LNCaP clone FGC (cell line): ENCODE results near the gene C2CD4A.

Experiments used
- DNase-seq: peaks from one replicate; pipeline ENCODE4 v3.0.0-alpha.2; 2011; ENCODE audit warnings: low read depth
- H3K4me3 ChIP-seq: 2 replicates; pipeline ENCODE4 v1.5.1; 2011; ENCODE audit warnings: mild to moderate bottlenecking, low read depth, low read length, control low read depth
- TF ChIP-seq, protein P1 (sequence below): IDR thresholded peaks from 2 replicates; pipeline ENCODE4 v1.5.1; 2012; ENCODE audit warnings: mild to moderate bottlenecking; ENCODE audit not compliant: control insufficient read depth, insufficient read depth; ENCODE audit errors: extremely low read depth

C2CD4A gene

DNA sequence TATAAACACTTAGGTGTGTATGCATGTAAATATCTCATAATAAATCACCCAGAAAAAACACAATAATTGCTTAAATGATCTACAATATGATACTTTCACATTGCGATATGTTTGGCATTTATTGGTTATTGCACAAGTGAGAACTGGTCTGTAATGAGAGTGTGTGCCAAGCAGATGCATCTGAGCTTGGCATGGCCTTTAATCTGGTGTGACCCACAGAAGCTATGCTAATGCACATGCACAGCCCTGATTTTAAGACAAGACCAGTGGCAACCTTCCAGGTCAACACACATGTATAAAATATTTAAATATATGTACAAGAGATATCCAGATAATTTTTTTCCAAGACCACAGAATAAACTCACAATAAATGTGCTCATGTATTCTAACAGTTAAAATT lies 42.7 kb downstream of the C2CD4A start:
- TF ChIP-seq, protein P1, sequence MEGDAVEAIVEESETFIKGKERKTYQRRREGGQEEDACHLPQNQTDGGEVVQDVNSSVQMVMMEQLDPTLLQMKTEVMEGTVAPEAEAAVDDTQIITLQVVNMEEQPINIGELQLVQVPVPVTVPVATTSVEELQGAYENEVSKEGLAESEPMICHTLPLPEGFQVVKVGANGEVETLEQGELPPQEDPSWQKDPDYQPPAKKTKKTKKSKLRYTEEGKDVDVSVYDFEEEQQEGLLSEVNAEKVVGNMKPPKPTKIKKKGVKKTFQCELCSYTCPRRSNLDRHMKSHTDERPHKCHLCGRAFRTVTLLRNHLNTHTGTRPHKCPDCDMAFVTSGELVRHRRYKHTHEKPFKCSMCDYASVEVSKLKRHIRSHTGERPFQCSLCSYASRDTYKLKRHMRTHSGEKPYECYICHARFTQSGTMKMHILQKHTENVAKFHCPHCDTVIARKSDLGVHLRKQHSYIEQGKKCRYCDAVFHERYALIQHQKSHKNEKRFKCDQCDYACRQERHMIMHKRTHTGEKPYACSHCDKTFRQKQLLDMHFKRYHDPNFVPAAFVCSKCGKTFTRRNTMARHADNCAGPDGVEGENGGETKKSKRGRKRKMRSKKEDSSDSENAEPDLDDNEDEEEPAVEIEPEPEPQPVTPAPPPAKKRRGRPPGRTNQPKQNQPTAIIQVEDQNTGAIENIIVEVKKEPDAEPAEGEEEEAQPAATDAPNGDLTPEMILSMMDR, result no peak
- peak; percentile 94 for DNase-seq
- no peak overlapping the region for H3K4me3 ChIP-seq

DNA sequence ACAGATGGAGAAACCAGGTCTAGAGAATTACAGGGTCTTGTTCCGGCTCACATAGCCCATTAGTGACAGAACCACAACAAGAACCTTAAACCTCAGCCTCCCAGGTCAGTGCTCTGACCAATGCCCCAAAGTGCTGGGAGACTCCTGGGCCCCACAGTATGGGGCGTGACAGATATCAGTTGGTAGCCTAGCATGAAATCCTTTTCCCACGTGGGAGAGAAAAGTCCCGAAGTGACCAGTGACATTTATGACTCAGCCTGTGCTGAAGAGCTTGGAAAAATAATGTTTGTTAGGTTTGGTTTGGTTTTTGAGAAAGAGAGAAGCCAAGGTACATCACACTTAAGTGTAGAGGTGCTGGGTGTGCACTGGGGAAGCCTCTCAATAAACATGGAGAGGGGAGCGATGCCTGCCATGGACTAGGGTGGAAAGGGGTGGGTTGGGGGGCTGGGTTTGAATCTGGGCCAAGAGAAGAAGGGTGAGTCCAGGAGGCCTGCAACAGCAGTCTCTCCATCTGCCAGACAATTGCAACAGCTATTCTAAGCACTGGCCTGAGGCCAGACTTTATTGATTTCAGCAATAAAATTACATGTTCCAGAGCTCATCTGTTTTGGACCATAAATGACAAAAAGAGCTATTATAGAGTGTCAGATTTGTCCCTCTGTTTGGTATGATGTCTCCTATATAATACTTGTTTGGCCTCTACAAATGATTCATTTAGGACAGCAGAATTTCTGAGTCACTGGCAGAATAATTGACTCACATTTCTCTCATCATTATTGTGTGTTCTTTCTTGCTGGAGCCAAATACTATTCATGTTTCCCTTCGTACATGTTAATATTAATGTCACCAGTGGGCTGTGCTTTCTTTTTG lies 43.4 kb downstream of the C2CD4A start:
- H3K4me3 ChIP-seq, result no peak overlapping the region
- TF ChIP-seq, protein P1, result no peak
- no peak for DNase-seq

DNA sequence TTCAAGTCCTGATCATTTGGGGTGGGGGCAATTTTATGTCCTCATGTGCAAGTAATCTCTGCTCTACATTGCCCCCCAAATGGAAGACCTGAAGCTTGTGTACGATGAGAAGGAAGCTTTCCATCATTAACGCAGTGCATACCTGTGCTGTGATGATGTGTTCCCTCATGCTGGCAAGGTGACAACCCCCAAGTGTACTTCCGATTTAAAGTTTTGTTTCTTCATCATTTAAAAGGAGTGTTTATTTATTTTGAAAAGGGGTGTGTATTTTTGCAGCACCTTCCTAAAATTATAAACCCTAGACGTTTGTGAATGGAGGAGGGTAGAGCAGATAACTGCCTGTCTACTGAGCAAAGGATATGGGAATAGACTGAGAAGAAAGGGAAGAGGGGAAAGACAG lies 45.3 kb downstream of the C2CD4A start:
- no peak overlapping the region for H3K4me3 ChIP-seq
- DNase-seq, result no peak
- TF ChIP-seq, protein P1, result no peak

DNA sequence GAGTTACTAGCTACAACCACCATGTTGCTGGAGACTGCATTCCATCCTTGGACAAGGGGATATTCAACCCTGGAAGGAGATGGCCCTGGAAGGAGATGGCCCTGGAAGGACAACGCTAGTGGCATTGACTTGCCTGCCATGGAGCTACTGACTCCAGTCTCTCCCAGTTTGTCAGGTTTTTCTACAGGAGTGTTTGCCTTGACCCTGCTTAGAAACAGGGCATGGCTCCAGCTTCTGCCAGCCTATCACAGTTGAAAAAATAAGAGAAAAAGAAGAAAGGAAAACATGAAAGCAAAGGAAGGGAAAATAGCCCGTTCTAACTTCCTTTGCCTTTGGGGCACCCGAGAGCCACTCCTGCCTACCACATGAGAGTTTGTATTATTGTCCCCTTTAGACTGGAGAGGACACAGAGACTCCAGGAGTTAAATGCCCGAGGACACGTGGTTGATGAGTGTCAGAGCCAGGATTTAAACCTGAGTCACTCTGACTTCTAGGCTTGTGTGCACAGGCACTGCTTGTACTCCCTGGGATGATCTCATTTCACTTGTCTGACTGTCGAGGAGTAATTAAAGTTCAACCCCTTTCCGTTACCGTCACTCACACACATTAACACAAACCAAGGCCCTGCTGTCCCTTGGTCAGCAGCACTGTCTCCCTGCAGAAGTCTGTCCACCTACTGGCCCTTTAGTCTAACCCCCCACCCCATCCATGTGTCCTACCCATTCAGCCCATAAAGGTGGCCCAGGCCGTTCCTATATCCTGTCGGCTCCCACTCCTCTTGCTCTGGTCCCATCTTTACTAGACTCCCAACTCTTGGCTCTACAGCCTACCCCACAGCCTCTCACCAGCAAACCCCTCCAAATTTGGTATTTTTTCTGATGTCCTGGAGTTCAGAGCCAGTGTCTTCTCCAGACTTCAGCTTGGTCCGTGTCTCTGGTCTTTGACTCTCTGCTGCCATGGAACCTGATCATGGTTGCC lies 46.1 kb downstream of the C2CD4A start:
- peak; percentile 77 for DNase-seq
- H3K4me3 ChIP-seq, result no peak overlapping the region
- TF ChIP-seq, protein P1, result no peak

DNA sequence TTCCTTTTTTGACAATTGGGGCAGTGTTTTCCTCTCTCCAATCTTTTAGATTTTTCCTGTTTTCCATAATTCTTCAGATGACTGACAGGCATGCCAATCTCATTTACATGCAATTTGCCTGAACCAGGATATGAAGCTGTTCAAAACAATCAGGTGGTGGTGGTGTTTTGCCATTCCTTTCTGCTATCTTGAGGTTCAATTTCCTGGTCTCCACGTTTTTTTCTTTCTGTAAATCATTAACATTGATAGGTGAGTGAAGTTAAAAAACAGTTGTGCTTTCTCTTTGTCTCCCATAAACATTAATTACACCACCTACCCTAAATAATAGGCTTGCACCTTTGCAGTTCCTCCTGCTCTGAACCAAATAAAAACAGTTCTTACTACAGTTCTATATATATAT lies 49.1 kb downstream of the C2CD4A start:
- TF ChIP-seq, protein P1, result no peak
- no peak overlapping the region for H3K4me3 ChIP-seq
- DNase-seq, result no peak

DNA sequence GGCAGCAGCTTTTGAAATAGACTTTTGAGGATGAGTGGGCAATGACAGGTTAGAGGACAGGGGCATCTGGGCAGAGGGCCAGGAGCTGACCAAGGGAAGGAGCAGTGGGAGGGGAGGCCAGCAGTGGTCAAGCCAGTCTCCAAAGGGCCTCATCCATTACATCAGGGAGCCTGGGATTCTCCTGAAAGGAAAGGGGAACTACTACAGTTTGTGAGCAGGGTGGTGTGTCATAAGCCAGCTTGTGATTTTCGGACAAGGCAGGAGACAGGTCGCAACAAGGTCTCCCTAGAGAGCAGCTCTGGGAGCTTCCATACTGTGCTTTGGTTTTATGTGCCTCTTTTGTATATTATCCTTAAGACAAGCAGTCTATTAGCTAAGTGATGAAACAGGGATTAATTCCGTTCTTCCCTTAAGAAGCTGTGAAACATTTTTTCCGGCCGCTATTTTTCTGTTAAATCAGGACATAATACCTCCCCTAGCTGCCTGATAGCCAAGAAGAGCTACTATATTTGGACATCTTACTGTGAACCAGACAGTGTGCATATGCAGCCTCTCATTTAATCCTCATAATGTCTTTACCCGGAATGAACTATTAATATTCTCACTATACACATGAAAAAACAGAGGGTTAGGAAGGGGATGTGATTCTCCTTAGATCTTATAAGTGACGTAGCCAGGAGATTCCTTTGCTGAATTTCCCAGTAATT lies 51.9 kb downstream of the C2CD4A start:
- no peak overlapping the region for H3K4me3 ChIP-seq
- no peak for DNase-seq
- TF ChIP-seq, protein P1, result no peak
